ENCODE results near the gene HOXB6. TPM values are rescaled to one million over a fixed set of nuclear protein-coding genes. Genes with fewer than 3 reads are reported as not detected.

HOXB6 gene
- total RNA-seq, 1 donor from 2014 or later: 0.28 TPM

DNA sequence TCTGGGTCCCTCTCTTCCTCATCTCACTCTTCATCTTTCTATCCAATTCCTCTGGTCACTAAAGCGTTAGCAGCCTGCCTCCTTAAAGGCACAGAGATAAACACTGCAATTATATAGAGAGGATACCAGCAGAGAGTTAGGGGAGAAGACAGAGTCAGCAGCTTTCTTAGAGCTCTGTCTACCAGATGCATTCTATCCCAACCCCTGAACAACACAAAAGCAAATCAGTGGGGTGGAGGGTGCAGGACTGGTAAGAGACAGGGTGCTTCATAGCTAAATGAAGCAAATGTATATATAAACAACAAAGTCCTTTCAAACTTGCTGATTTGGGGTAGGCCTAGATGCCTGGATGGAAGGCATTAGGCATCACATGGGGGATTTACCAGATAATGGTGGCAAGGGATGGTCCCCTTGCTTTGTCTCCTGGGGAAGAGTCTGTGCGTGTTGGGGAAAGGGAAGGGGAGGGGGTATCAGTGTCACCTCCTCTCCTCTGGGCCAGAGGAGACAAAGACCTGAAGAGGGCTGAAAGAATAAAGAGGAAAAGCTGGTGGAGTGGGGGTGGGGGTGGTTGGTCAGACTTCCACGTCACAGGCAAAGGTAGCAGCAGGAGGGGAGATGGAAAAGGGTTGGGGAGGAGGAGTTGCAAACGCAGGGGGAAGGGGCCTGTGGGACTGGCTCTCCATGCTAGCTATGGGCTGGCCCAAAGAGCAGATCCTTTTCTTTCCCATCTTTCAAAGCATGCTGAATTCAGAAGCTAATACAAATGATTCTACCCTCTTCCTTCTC lies 38.7 kb downstream of the HOXB6 start:
- no peak for ATAC-seq

GRCh38 chr17:48565022-48565554 lies 39.7 kb downstream of the HOXB6 start:
- no peak for ATAC-seq

- peak; percentile 27 for ATAC-seq
Observed at GRCh38 chr17:48564188-48565021, 40.4 kb downstream of the HOXB6 start.

- ATAC-seq: no peak
Observed at GRCh38 chr17:48563867-48564187, 41.0 kb downstream of the HOXB6 start.

DNA sequence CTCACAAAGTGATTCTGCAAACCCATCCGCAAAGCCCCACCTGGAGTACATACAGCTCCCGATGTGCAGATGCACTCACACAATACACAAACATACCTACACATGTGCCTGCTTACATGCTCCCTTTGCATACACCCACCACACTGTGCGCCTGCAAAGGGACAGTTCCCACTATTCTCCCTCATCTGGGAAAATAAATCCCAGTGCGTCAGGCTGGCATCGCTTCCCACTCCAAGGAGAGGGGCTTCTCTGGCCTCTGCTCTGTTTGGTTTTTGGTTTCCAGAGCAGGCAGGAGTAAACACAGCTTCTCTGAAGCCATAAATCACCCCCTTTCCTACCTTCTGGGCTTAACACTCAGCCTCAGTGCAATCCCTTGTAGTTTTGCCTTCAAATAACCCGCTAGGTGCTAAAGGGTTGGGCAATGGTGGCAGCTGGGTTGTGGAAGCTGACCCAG lies 41.4 kb downstream of the HOXB6 start:
- no peak for ATAC-seq

DNA sequence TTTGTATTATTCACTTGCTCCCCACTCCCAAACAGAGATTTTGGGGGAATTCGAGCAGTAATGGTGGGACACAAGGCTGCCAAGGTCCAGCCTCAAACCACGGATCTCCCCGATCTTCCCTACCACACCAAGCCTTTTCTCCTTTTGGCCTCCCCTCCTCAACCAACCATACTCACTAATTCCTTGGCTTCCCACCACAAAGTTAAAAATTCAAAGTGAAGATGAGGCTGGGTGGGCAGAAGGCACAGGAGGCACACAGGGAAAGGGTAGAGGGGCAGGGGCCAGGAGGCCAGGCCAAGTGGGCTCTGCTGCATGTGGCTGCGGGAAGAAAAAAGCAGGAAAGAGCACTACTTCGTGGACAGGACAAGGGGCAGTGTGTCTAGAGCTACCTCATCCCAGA lies 41.9 kb downstream of the HOXB6 start:
- ATAC-seq: no peak

- ATAC-seq: no peak
Observed at GRCh38 chr17:48561884-48562810, 42.6 kb downstream of the HOXB6 start.

GRCh38 chr17:48559840-48560817 lies 44.7 kb downstream of the HOXB6 start:
- ATAC-seq: no peak

DNA sequence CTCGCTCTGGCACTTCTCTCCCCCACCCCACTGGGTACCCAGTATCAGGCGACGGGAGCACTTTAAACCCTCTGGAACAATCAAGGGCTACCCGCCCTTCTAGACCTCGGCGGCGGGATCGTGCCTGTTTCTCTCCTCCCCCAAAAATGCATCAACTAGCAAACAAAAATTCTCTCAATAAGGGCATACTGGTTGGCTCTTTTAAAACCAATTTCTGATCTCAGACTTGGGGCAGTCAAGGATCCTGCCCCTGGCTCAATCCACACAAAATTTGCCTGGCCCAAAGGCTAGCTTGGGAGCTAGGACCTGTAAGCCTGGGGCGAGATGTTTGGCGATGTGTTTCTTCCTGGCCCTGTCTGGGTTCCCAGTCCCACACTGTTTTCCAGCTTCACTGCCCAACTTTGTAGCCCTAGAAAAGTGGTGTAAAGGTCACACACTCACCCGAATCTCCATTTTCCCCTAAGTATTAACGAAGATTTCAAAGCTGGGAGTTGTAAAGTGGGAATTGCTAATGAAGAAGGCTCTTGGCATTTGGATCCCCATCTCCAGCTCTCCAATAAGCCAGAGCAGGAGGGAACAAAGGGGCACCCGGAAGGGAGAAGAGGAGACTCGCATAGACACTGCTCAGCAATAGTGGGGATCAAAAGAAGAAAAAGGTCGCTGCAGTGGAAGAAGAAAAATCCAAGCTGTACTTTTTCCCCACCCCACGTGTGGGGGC lies 45.5 kb downstream of the HOXB6 start:
- ATAC-seq: no peak

DNA sequence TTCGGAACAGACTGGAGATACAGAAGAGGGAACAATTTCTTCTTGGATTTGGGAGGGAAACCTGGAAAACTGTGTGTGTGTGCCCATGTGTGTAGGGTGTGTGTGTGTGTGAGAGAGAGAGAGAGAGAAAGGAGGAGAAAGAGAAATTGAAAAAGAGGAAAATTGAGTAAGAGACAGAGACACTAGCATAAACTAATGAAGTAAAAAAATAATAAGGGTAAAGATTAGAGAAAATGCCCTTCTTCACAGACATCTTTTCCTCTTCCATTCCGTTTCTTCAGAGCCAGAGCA lies 46.0 kb downstream of the HOXB6 start:
- no peak for ATAC-seq

DNA sequence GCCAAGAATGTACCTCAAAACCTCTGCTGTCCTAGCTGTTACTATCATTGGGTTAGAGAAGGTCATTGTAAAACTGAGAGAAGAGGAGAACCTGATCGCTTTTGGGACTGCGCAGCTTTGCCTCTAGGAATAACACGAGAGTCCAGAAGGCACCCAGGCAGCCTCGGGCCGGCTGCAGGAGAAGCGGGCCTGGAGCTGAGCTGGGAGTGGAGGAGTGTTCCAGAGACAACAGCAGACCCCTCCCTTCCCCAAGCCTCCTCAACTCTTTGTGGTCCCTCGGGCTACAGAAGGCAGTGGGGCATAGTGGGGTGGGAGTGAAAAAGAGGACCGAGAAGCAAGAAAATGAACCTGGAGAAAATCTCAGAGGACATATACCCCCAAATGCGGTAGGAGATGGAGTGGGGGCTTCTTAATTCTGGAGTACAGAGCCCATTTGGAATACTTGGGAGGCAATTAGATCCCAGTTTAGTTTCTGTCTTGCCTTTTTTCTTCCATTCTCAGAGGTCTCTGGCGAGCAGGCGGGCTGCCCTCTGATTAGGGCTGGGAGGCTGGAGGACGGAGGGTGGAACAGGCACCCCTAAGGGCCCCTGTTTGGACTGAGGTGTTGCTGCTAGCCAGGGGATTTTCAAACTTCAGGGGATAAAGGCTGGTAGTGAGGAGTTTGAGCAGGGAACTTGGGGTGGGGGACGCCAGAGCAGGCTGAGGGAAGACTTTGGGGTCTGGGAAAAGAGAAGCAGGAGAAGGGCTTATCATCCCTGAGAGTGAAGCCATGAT lies 46.5 kb downstream of the HOXB6 start:
- no peak for ATAC-seq

DNA sequence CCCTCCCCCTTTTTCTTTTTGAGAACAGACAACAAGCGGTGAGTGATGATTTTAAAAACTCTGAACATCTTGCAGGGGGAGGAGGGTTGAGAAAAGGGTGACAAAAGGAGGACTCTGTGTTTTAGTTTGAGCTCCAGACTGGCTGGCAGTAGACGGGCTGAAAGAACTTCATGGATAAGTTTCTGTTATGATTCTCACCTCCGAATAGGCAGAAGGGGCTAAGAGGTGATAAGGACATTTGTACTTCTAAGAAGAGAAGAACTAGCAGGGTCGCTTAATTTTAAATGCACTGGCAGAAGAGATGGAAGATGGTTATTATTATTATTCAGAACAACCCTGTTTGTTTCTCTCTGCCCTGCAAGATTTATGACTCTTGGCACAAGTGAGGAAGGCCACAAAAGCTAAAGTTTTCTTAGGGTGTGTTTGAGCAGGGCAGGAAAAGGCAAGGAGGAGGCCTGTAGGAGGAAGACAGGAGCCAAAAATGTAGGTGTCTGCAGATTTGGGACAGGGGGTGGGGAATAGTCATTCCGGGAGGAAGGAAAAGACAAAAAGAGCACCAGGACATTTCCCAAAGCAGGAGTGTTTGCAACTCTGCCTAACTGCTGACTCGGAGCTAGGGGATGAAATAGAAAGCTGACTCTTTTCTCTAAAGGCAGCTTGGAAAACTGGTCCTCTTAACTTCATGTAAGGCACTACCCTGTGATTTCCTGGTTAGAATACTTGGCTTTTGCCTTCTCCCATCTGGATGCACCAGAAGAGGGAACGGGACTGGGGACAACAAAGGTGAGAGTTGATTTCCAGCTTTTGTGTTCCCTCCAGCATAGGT lies 48.0 kb downstream of the HOXB6 start:
- peak; percentile 22 for ATAC-seq

DNA sequence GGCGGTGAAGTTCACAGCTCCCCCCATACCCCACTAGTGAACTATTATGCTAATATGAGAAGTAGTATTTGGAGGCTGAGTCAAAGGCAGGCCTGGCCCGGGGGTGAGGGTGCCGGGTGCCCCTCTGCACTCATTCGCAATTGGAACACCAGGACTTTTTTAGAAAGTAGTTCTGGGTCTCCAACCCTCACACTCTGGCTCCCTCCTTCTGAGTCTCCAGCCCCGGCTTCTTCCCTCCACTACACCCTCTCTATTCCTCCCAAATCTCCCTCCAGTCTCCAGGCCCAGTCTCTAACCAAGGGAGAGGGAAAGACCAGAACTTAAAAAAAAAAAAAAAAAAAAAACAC lies 48.6 kb downstream of the HOXB6 start:
- no peak for ATAC-seq

GRCh38 chr17:48555258-48556228 lies 49.2 kb downstream of the HOXB6 start:
- ATAC-seq: peak; percentile 72

- no peak for ATAC-seq
Observed at GRCh38 chr17:48554412-48555257, 50.2 kb downstream of the HOXB6 start.

DNA sequence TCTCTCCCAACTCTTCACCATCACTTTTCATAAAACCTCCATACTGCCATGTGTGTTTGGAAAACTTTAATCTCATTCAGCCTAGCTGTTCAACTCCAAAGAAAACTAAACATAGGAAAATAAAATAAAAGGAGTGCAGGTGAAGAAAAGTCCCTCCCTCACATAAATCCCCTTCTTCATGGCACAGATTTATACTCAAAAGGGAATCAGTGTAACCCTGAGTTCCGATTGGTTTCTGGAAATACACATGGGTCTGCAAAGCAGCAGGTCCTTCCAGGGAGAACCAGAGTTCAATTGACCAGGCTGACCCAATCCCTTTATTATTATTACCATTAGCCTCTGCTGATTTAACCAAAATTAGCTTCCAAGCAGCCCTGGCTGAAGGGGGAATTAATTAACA lies 51.0 kb downstream of the HOXB6 start:
- ATAC-seq: no peak

DNA sequence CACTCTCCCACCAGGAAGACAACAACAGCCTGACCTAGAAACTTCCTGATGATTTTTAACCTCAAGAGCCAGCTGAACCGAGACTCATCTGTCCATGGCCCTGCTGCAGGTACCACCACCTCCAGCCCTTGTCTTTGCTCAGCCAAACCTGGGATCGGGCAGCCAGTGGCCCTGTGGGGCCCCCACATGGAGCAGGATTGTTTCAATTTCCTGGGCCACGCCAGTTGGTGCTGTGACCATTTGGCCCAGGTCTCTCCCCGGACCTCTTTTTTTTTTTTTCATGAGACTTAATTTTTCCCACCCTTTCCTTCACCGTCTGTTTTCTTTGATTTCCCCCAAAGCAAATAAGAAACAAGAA lies 51.6 kb downstream of the HOXB6 start:
- no peak for ATAC-seq
